Right forelimb (tissue), 1 donor: Measurements from ENCODE around the gene WWTR1.

ENCODE experiments used
- DNase-seq: peaks from one replicate; pipeline ENCODE4 v3.0.0-alpha.2; 2018

Gene WWTR1

GRCh38 chr3:149654188-149654601 is 3.6 kb downstream of the WWTR1 start:
- DNase-seq = no peak

- DNase-seq = no peak
Measured at GRCh38 chr3:149653564-149653963, 4.3 kb downstream of the WWTR1 start.

- no peak for DNase-seq
Measured at GRCh38 chr3:149653136-149653535, 4.7 kb downstream of the WWTR1 start.

GRCh38 chr3:149650828-149651227 is 7.0 kb downstream of the WWTR1 start:
- no peak for DNase-seq

GRCh38 chr3:149648525-149648924 is 9.3 kb downstream of the WWTR1 start:
- peak; percentile 52 for DNase-seq

- no peak for DNase-seq
Measured at GRCh38 chr3:149647812-149648211, 10.0 kb downstream of the WWTR1 start.

- DNase-seq = no peak
Measured at GRCh38 chr3:149647285-149647684, 10.5 kb downstream of the WWTR1 start.

GRCh38 chr3:149646181-149646766 is 11.6 kb downstream of the WWTR1 start:
- no peak for DNase-seq

- DNase-seq = no peak
Measured at GRCh38 chr3:149643963-149644362, 13.9 kb downstream of the WWTR1 start.

GRCh38 chr3:149643482-149643798 is 14.4 kb downstream of the WWTR1 start:
- no peak for DNase-seq

- no peak for DNase-seq
Measured at GRCh38 chr3:149640976-149641728, 16.7 kb downstream of the WWTR1 start.

- DNase-seq = no peak
Measured at GRCh38 chr3:149639093-149639486, 18.7 kb downstream of the WWTR1 start.

- DNase-seq = peak; percentile 67
Measured at GRCh38 chr3:149638228-149639092, 19.4 kb downstream of the WWTR1 start.

GRCh38 chr3:149635396-149635795 is 22.4 kb downstream of the WWTR1 start:
- no peak for DNase-seq

GRCh38 chr3:149634573-149634972 is 23.3 kb downstream of the WWTR1 start:
- DNase-seq = no peak

GRCh38 chr3:149634072-149634471 is 23.8 kb downstream of the WWTR1 start:
- DNase-seq = no peak

- no peak for DNase-seq
Measured at GRCh38 chr3:149632225-149632624, 25.6 kb downstream of the WWTR1 start.

- DNase-seq = no peak
Measured at GRCh38 chr3:149630806-149631205, 27.0 kb downstream of the WWTR1 start.

- DNase-seq = no peak
Measured at GRCh38 chr3:149628957-149629670, 28.7 kb downstream of the WWTR1 start.

- no peak for DNase-seq
Measured at GRCh38 chr3:149626671-149627070, 31.2 kb downstream of the WWTR1 start.

- DNase-seq = no peak
Measured at GRCh38 chr3:149625795-149626194, 32.0 kb downstream of the WWTR1 start.

GRCh38 chr3:149623824-149624223 is 34.0 kb downstream of the WWTR1 start:
- DNase-seq = no peak
